HUDEP-2 (cell line): ENCODE data around the gene VIT.

Experiments used
- DNase-seq, 76 experiments: peaks; one replicate each; lab custom pipeline; 2025; ENCODE audit not compliant: unreplicated experiment in 76 of 76; lab: John Stamatoyannopoulos, UW

Gene VIT

GRCh38 chr2:36849265-36849664, 152.8 kb downstream of the VIT start:
- no peak for DNase-seq

DNA sequence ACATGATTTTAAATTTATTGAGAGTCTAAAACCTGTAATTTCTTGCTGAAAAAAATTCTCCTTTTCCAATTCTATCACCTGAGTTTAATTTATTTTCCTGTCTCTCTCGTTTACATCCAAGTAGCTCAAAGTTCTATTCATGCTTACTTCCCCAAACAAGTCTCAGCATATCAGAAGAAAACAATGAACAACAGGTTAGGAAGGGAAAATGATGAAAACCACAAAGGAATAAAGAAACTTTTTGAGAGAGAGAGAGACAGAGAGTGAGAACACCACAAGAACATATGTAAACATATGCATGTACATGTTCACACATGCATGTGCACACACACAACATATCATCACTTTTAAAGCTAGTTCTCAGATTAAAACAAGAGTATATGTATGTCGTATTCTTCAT, 157.7 kb downstream of the VIT start:
- no peak for DNase-seq

DNA sequence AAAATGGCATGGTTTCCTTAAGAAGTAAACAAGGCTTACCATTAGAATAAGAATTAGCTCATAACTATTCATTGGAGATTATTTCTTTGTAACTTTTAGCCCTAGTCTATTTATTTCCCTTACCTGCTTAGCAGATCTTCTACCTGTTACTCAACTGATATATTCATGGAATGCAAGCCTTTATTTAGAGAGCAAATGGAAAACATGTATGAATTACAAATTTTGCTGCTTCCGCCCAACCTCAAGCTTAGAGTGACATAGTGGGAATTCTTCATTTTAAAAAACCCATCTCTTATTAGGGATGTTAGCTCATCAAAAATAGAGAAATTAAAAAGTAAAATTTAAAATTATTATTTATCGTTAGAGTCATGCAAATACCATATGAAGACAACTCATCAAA, 158.9 kb downstream of the VIT start:
- no peak for DNase-seq

- DNase-seq = no peak
These were observed 161.2 kb downstream of the VIT start for GRCh38 chr2:36857713-36858112.

DNA sequence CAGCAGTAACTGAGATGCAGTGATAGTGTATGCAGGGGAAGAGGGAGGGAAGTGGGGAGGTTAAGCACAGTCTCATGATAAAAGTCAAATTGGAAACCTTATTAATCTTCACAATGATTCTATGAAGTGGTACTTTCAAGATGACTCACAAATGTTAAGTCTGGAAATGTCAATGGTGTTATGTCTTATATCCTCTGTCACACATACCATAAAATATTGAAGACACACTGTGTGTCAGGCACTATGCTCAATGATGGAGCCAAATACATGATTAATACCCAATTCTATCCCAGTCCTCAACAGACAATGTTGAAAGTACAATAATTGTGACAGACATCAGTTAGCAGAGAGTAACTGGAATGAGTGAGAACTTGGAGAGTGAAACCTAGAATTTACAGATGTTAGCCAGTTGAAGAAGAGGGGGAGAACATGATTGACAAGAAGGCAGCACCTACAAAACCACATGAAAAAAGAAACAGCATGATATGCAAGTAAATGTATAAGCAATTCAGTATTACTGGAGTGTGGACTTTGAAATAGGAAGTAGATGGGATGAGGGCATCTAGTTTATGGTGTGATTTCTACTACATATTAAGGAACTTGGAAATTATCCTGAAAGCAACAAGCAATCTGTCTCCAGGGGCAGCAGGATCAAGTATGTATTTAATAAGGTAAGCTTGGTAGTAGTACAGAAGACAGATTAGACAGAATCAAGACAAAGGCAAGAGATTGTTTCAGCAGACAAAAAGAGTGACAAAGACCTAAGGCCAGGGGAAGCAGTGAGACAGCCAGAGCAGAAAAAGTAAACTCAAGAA, 162.3 kb downstream of the VIT start:
- DNase-seq = no peak

- no peak for DNase-seq
These were observed 162.9 kb downstream of the VIT start for GRCh38 chr2:36859366-36859792.

DNA sequence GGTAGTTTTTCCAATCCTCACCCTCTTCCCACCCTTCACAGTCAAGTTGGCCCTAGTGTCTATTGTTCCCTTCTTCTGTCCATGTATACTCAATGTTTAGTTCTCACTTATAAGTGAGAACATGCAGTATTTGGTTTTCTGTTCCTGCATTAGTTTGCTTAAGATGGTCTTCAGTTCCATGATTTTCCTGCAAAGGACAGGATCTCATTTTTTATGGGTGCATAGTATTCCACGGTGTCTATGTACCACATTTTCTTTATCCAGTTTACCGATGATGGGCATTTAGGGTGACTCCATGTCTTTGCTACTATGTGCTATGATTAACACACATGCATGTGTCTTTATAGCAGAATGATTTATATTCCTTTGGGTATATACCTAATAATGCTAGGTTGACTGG, 165.4 kb downstream of the VIT start:
- no peak for DNase-seq
